HepG2 (cell line): ENCODE results near the gene SETD7. TPM values are rescaled to one million over a fixed set of nuclear protein-coding genes. Genes with fewer than 3 reads are reported as not detected.

Experiments used
- ATAC-seq: fragments of 200-7000 bp; cut with Tn5 transposase; 3 replicates; pipeline ENCODE4 v1.9.1; 2020; ENCODE audit warnings: mild to moderate bottlenecking, moderate library complexity
- BruUV-seq: library from RNA; stranded (reverse); fragments of 400-500 nt; replicated peaks from 2 replicates; lab custom pipeline; 2021; lab: Mats Ljungman, UMichigan
- CTCF ChIA-PET: fragments of 300-600 bp; formaldehyde crosslinking; extraction: SDS; loops from one replicate; lab custom pipeline; 2021; ENCODE audit warnings: low total read pairs, inconsistent platforms, low intra/inter-chr PET ratio; lab: Yijun Ruan, JAX
- POLR2A ChIA-PET: fragments of 350-600 bp; sonication (Branson Sonifier 250); formaldehyde crosslinking; loops from one replicate; lab custom pipeline; 2020; ENCODE audit warnings: antibody characterized with exemption, inconsistent platforms; lab: Yijun Ruan, JAX
- DNase-seq: peaks from one replicate; pipeline ENCODE4 v3.0.0-alpha.2; 2015; ENCODE audit warnings: low spot score
- FAIRE-seq: peaks from 3 replicates; lab custom pipeline; 2011; peaks lifted over from hg19 to GRCh38; lab: Jason Lieb, UNC
- H2AFZ ChIP-seq: one replicate; pipeline ENCODE4 v1.6.1; 2011; ENCODE audit warnings: low read length, inconsistent platforms
- H3K27ac ChIP-seq: fragments of 300-600 bp; 3 replicates; pipeline ENCODE4 v1.8.0; 2011; ENCODE audit warnings: mixed run types, mild to moderate bottlenecking, mixed read lengths, low read length, inconsistent platforms; ENCODE audit not compliant: insufficient read depth; ENCODE audit errors: extremely low read length
- H3K27me3 ChIP-seq, 2 experiments: fragments of 200-600 bp in 1 of 2; 2 replicates in 1 of 2; 3 replicates in 1 of 2; pipeline versions ENCODE4 v1.6.0 to v1.8.0; 2011; ENCODE audit warnings: low read length in 2 of 2, mild to moderate bottlenecking in 2 of 2, moderate library complexity in 2 of 2, inconsistent platforms in 1 of 2; ENCODE audit not compliant: insufficient read depth in 2 of 2, control insufficient read depth in 1 of 2
- H3K36me3 ChIP-seq, 2 experiments: fragments of 200-600 bp in 1 of 2; replicated peaks in 1 of 2; 2 replicates in 1 of 2; 3 replicates in 1 of 2; pipeline versions ENCODE4 v1.5.1 to v1.8.0; 2011; ENCODE audit warnings: low read length in 2 of 2, inconsistent platforms in 1 of 2; ENCODE audit not compliant: insufficient read depth in 2 of 2, control insufficient read depth in 1 of 2
- H3K4me1 ChIP-seq: 2 replicates; pipeline ENCODE4 v1.5.1; 2012; ENCODE audit warnings: low read length, inconsistent platforms; ENCODE audit not compliant: insufficient read depth
- H3K4me2 ChIP-seq: 2 replicates; pipeline ENCODE4 v1.6.0; 2011; ENCODE audit warnings: low read depth, low read length, inconsistent platforms
- H3K4me3 ChIP-seq, 3 experiments: fragments of 200-600 bp in 1 of 3; sonication (generic), shearing (Covaris generic) in 1 of 3; replicated peaks in 1 of 3; 2 replicates each; pipeline ENCODE4 v1.5.1; 2011 to 2016; ENCODE audit warnings: low read length in 3 of 3, inconsistent platforms in 2 of 3, low read depth in 2 of 3, mild to moderate bottlenecking in 2 of 3, control low read depth in 1 of 3, mixed read lengths in 1 of 3; ENCODE audit not compliant: insufficient read depth in 1 of 3
- H3K79me2 ChIP-seq: one replicate; pipeline ENCODE4 v1.6.1; 2011; ENCODE audit warnings: low read length, inconsistent platforms; ENCODE audit not compliant: insufficient read depth
- H3K9ac ChIP-seq: 2 replicates; pipeline ENCODE4 v1.6.0; 2011; ENCODE audit warnings: mild to moderate bottlenecking, low read depth, low read length, inconsistent platforms; ENCODE audit not compliant: insufficient read depth
- H3K9me3 ChIP-seq: 2 replicates; pipeline ENCODE4 v1.5.1; 2012; ENCODE audit warnings: mild to moderate bottlenecking, low read length
- H4K20me1 ChIP-seq: 2 replicates; pipeline ENCODE4 v1.6.0; 2011; ENCODE audit warnings: inconsistent platforms, mild to moderate bottlenecking, low read length, moderate library complexity; ENCODE audit not compliant: insufficient read depth
- ATF2 ChIP-seq: sonication (generic); formaldehyde crosslinking; IDR thresholded peaks from 2 replicates; pipeline ENCODE4 v1.4.0; 2020; ENCODE audit warnings: missing genetic modification reagents
- NCOR1 ChIP-seq: fragments of 200-600 bp; sonication (generic); IDR thresholded peaks from 2 replicates; pipeline ENCODE4 v1.7.0; 2017; ENCODE audit warnings: antibody characterized with exemption, low read length, borderline replicate concordance
- NR2F2 ChIP-seq: IDR thresholded peaks from 2 replicates; pipeline ENCODE4 v1.6.1; 2012; ENCODE audit warnings: low read depth, inconsistent platforms, borderline replicate concordance
- RARG ChIP-seq: sonication (generic); formaldehyde crosslinking; IDR thresholded peaks from 2 replicates; pipeline ENCODE4 v1.4.0; 2020; ENCODE audit warnings: low read depth, mild to moderate bottlenecking, missing genetic modification reagents
- SIX4 ChIP-seq: sonication (generic); formaldehyde crosslinking; IDR thresholded peaks from 2 replicates; pipeline ENCODE4 v1.4.0; 2020; ENCODE audit warnings: missing genetic modification reagents
- ZNF275 ChIP-seq: sonication (generic); formaldehyde crosslinking; IDR thresholded peaks from 2 replicates; pipeline ENCODE4 v1.8.0; 2022; ENCODE audit warnings: missing genetic modification reagents, mild to moderate bottlenecking, inconsistent platforms, borderline replicate concordance
- ZNF296 ChIP-seq: sonication (generic); formaldehyde crosslinking; conservative IDR thresholded peaks from 2 replicates; pipeline ENCODE4 v1.5.0; 2020; ENCODE audit warnings: mild to moderate bottlenecking, missing genetic modification reagents
- ZNF709 ChIP-seq: sonication (generic); formaldehyde crosslinking; IDR thresholded peaks from 2 replicates; pipeline ENCODE4 v1.5.0; 2020; ENCODE audit warnings: mild to moderate bottlenecking, missing genetic modification reagents
- ZNF720 ChIP-seq: sonication (generic); formaldehyde crosslinking; IDR thresholded peaks from 2 replicates; pipeline ENCODE4 v1.4.0; 2020; ENCODE audit warnings: missing genetic modification reagents
- ZNF775 ChIP-seq: sonication (generic); formaldehyde crosslinking; IDR thresholded peaks from 2 replicates; pipeline ENCODE4 v1.4.0; 2020; ENCODE audit warnings: missing genetic modification reagents, mild to moderate bottlenecking, moderate library complexity, borderline replicate concordance
- WGBS: methylation state at CpG from one replicate; pipeline ENCODE4 v1.1.6; 2017; ENCODE audit warnings: low lambda C conversion rate; 5-methylcytosine and 5-hydroxymethylcytosine counted together
- in situ Hi-C: cut with HindIII; loops from 2 replicates; pipeline ENCODE4 v1.10.0; 2017; ENCODE audit warnings: low pct_unique_long_range_greater_than_20kb; ENCODE audit not compliant: extremely low pct_ligation_motif_present
- intact Hi-C: fragments of 100-400 bp; cut with micrococcal nuclease; formaldehyde crosslinking; loops from one replicate; pipeline ENCODE4 v1.10.0; 2022; ENCODE audit not compliant: unreplicated experiment
- polyA plus RNA-seq, 8 experiments: library from polyadenylated mRNA; depleted of rRNA in 3 of 8; stranded (reverse) in 7 of 8; unstranded in 1 of 8; fragments of >200 nt; fragmentation: Illumina TruSeq in 4 of 8; extraction: Trizol in 4 of 8; gene quantifications; 2 replicates each; pipeline versions ENCODE4 v1.2.1 to v1.2.3, GENCODE V29; 2011 to 2016; ENCODE audit warnings: low read depth in 4 of 8, missing spikeins in 1 of 8, mixed read lengths in 1 of 8; ENCODE audit not compliant: insufficient read depth in 1 of 8
- total RNA-seq, 5 experiments: library from RNA; depleted of rRNA; stranded (reverse); fragments of >200 nt; fragmentation: Illumina TruSeq; extraction: Trizol; gene quantifications; 2 replicates each; pipeline ENCODE4 v1.2.3, GENCODE V29; 2016; ENCODE audit warnings: low read depth in 1 of 5
- TF ChIP-seq, protein P1 (sequence below): sonication (generic); formaldehyde crosslinking; IDR thresholded peaks from 2 replicates; pipeline ENCODE4 v1.4.0; 2020; ENCODE audit warnings: mild to moderate bottlenecking, missing genetic modification reagents
- TF ChIP-seq, protein P2 (sequence below): sonication (generic); formaldehyde crosslinking; IDR thresholded peaks from 2 replicates; pipeline ENCODE4 v1.5.0; 2020; ENCODE audit warnings: missing genetic modification reagents
- TF ChIP-seq, protein P3 (sequence below): sonication (generic); formaldehyde crosslinking; IDR thresholded peaks from 2 replicates; pipeline ENCODE4 v1.4.0; 2020; ENCODE audit warnings: missing genetic modification reagents

The SETD7 gene
- total and polyA plus RNA-seq, 2 of the 13 experiments (the other 11 are each of a cell fraction or from before 2014, with no cell fraction given): 0.08 to 0.22 TPM

GRCh38 chr4:139493176-139493575 lies 62.8 kb downstream of the SETD7 start:
- Histone ChIP-seq H2AFZ (no peak overlapping the region), H3K4me2 (no peak overlapping the region), H3K4me3 (no peak overlapping the region), H3K9me3 (no peaks in the 10 kb centered on the region), H3K4me1 (peaks cover 17% of the 10 kb centered on the region), H3K27me3 (peaks cover 0 to 5% of the 10 kb centered on the region in 2 experiments; a peak in 2 of 5 replicates), H4K20me1 (no peaks in the 10 kb centered on the region), H3K27ac (no peak overlapping the region), H3K9ac (no peak overlapping the region), H3K79me2 (no peaks in the 10 kb centered on the region), H3K36me3 (no peaks in the 10 kb centered on the region)
- no TSS peak for BruUV-seq
- DNase-seq (no peak), FAIRE-seq (no peak), ATAC-seq (no peak)
- TF ChIP-seq ZNF720 (CRISPR knock-in tag) (no peak), ZNF709 (CRISPR knock-in tag) (no peak), SIX4 (CRISPR knock-in tag) (no peak), ATF2 (CRISPR knock-in tag) (no peak), ZNF275 (CRISPR knock-in tag) (no peak), RARG (CRISPR knock-in tag) (no peak), ZNF775 (CRISPR knock-in tag) (no peak), NR2F2 (no peak), NCOR1 (no peak), ZNF296 (CRISPR knock-in tag) (no peak)
- TF ChIP-seq, protein P1, sequence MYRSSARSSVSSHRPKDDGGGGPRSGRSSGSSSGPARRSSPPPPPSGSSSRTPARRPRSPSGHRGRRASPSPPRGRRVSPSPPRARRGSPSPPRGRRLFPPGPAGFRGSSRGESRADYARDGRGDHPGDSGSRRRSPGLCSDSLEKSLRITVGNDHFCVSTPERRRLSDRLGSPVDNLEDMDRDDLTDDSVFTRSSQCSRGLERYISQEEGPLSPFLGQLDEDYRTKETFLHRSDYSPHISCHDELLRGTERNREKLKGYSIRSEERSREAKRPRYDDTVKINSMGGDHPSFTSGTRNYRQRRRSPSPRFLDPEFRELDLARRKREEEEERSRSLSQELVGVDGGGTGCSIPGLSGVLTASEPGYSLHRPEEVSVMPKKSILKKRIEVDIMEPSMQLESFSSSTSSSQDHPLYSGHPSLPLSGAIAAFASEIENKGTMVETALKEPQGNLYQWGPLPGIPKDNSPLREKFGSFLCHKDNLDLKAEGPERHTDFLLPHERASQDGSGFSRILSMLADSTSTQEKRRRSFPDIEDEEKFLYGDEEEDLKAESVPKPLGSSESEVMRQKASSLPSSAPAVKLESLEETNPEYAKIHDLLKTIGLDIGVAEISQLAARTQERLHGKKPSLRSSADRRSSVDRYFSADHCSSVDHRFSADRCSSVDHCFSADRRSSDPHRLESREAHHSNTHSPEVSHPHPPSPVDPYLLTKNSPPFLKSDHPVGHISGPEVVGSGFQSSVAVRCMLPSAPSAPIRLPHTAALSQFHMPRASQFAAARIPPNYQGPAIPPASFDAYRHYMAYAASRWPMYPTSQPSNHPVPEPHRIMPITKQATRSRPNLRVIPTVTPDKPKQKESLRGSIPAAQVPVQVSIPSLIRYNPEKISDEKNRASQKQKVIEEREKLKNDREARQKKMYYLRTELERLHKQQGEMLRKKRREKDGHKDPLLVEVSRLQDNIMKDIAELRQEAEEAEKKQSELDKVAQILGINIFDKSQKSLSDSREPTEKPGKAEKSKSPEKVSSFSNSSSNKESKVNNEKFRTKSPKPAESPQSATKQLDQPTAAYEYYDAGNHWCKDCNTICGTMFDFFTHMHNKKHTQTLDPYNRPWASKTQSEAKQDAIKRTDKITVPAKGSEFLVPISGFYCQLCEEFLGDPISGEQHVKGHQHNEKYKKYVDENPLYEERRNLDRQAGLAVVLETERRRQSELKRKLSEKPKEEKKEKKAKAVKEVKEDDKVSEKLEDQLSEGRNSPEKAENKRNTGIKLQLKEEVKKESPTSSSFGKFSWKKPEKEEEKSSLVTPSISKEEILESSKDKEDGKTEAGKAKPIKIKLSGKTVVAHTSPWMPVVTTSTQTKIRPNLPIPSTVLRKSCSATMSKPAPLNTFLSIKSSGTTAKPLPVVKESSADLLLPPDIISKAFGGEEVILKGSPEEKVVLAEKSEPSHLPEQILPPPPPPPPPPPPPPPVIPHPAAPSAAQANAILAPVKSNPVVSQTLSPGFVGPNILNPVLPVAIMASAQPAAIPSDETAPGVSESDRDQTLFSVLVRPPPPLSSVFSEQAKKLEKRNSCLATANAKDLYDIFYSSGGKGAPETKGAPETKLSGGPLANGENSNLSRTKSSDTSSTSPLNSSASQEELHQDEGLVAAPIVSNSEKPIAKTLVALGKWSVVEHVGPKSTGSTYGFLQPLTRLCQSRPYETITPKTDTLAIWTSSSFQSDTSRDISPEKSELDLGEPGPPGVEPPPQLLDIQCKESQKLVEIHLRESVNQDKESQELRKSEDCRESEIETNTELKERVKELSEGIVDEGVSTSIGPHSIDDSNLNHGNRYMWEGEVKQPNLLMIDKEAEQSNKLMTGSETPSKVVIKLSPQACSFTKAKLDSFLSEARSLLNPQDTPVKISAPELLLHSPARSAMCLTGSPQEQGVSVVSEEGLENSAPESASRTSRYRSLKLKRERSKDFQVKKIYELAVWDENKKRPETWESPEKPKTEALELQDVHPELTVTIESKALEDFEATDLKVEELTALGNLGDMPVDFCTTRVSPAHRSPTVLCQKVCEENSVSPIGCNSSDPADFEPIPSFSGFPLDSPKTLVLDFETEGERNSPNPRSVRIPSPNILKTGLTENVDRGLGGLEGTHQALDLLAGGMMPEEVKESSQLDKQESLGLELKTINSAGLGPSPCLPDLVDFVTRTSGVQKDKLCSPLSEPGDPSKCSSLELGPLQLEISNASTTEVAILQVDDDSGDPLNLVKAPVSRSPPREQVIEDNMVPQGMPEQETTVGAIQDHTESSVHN (CRISPR knock-in tag): no peak
- TF ChIP-seq, protein P2, sequence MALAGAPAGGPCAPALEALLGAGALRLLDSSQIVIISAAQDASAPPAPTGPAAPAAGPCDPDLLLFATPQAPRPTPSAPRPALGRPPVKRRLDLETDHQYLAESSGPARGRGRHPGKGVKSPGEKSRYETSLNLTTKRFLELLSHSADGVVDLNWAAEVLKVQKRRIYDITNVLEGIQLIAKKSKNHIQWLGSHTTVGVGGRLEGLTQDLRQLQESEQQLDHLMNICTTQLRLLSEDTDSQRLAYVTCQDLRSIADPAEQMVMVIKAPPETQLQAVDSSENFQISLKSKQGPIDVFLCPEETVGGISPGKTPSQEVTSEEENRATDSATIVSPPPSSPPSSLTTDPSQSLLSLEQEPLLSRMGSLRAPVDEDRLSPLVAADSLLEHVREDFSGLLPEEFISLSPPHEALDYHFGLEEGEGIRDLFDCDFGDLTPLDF (CRISPR knock-in tag): no peak
- TF ChIP-seq, protein P3, sequence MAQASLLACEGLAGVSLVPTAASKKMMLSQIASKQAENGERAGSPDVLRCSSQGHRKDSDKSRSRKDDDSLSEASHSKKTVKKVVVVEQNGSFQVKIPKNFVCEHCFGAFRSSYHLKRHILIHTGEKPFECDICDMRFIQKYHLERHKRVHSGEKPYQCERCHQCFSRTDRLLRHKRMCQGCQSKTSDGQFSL (CRISPR knock-in tag): no peak
- ChIA-PET CTCF (no interaction called here), POLR2A (no interaction called here)
- intact Hi-C loops (no loop called here), in situ Hi-C loops (no loop called here)
- WGBS: 44% methylated on average over 4 of the region's 4 CpGs
